OCI-LY3 (cell line): Measurements from ENCODE around the gene CTAGE9.

ENCODE experiments used
- H2AFZ ChIP-seq: fragments of 200-600, 300-600 bp; shearing (Covaris generic); 2 replicates; pipeline ENCODE4 v1.6.0; 2014; ENCODE audit warnings: antibody characterized with exemption, low read depth, low read length
- H3K27ac ChIP-seq: fragments of 200-600, 300-600 bp; sonication (generic); 2 replicates; pipeline ENCODE4 v1.5.1; 2014; ENCODE audit warnings: mild to moderate bottlenecking, low read length, moderate library complexity, mixed read lengths
- H3K27me3 ChIP-seq: fragments of 200-600, 300-600 bp; sonication (generic); 2 replicates; pipeline ENCODE4 v1.6.1; 2014; ENCODE audit warnings: low read depth, low read length, mixed read lengths
- H3K36me3 ChIP-seq: fragments of 200-600, 300-600 bp; sonication (generic); replicated peaks from 2 replicates; pipeline ENCODE3; 2014; ENCODE audit warnings: low read depth, low read length, mixed read lengths
- H3K4me1 ChIP-seq: fragments of 300-600, 200-600 bp; sonication (generic); 2 replicates; pipeline ENCODE4 v1.6.1; 2014; ENCODE audit warnings: low read length, mixed read lengths
- H3K4me2 ChIP-seq: fragments of 200-600, 300-600 bp; sonication (generic); 2 replicates; pipeline ENCODE4 v1.6.1; 2014; ENCODE audit warnings: low read length, mixed read lengths
- H3K4me3 ChIP-seq: fragments of 300-600, 200-600 bp; sonication (generic); 2 replicates; pipeline ENCODE4 v1.5.1; 2014; ENCODE audit warnings: antibody characterized with exemption, mild to moderate bottlenecking, low read length, moderate library complexity
- H3K79me2 ChIP-seq: fragments of 300-600, 200-600 bp; shearing (Covaris generic); 2 replicates; pipeline ENCODE4 v1.6.1; 2014; ENCODE audit warnings: mild to moderate bottlenecking, low read length, mixed read lengths
- H3K9ac ChIP-seq: fragments of 300-600, 200-600 bp; shearing (Covaris generic); 2 replicates; pipeline ENCODE4 v1.6.0; 2014; ENCODE audit warnings: mild to moderate bottlenecking, low read length, moderate library complexity
- H3K9me3 ChIP-seq: fragments of 200-600, 300-600 bp; shearing (Covaris generic); 2 replicates; pipeline ENCODE4 v1.6.1; 2014; ENCODE audit warnings: low read length, mixed read lengths; ENCODE audit not compliant: insufficient read depth
- H4K20me1 ChIP-seq: fragments of 200-600, 300-600 bp; sonication (generic); 2 replicates; pipeline ENCODE4 v1.6.1; 2016; ENCODE audit warnings: low read length, mixed read lengths; ENCODE audit not compliant: insufficient read depth
- EZH2phosphoT487 ChIP-seq: fragments of 200-600 bp; shearing (Covaris generic); IDR thresholded peaks from 2 replicates; pipeline ENCODE4 v1.6.1; 2018; ENCODE audit warnings: antibody characterized with exemption, mixed run types, low read depth
- TF ChIP-seq, protein P1 (sequence below): fragments of 200-600, 300-600 bp; sonication (generic); IDR thresholded peaks from 2 replicates; pipeline ENCODE4 v1.5.1; 2014; ENCODE audit warnings: antibody characterized with exemption, low read length, low read depth

CTAGE9 gene

DNA sequence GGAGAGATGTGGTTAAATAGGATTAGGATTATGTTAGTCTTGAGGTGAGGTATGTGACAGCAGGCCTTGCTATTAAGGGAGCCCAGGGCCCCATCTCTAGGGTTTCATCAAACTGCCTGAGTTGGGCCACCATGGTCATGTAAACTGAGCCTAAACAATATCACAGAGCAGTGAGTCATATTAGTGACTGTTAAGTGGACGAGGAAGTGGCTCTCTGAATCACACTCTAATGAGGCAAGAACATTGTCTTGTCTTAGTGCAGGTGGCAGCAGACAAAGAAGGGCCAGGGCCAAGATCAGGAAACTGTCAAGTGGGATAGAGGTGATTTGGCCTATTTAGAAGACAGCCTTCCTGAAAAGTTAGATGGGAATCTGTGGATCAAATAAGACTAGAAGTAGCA, 50.6 kb downstream of the CTAGE9 start:
- Histone ChIP-seq H3K9me3 (no peaks in the 10 kb centered on the region), H3K27me3 (no peaks in the 10 kb centered on the region), H3K27ac (no peak overlapping the region), H2AFZ (no peak overlapping the region), H3K4me2 (no peak overlapping the region), H3K36me3 (no peaks in the 10 kb centered on the region), H3K4me3 (no peak overlapping the region), H3K9ac (no peak overlapping the region), H3K4me1 (no peaks in the 10 kb centered on the region), H3K79me2 (no peaks in the 10 kb centered on the region), H4K20me1 (no peaks in the 10 kb centered on the region)
- no peak for TF ChIP-seq EZH2phosphoT487
- TF ChIP-seq, protein P1, sequence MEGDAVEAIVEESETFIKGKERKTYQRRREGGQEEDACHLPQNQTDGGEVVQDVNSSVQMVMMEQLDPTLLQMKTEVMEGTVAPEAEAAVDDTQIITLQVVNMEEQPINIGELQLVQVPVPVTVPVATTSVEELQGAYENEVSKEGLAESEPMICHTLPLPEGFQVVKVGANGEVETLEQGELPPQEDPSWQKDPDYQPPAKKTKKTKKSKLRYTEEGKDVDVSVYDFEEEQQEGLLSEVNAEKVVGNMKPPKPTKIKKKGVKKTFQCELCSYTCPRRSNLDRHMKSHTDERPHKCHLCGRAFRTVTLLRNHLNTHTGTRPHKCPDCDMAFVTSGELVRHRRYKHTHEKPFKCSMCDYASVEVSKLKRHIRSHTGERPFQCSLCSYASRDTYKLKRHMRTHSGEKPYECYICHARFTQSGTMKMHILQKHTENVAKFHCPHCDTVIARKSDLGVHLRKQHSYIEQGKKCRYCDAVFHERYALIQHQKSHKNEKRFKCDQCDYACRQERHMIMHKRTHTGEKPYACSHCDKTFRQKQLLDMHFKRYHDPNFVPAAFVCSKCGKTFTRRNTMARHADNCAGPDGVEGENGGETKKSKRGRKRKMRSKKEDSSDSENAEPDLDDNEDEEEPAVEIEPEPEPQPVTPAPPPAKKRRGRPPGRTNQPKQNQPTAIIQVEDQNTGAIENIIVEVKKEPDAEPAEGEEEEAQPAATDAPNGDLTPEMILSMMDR, result no peak
